GM12878 (cell line): ENCODE data around the gene PDK1. TPM values are rescaled to one million over a fixed set of nuclear protein-coding genes. Genes with fewer than 3 reads are reported as not detected.
"Not testable (repeated sequence)": the region's sequence is repeated elsewhere in the genome, so short reads cannot be mapped to it uniquely, and the experiment has no call there.

Experiments used
- ATAC-seq: fragments of 200-7000 bp; cut with Tn5 transposase; 3 replicates; pipeline ENCODE4 v1.9.1; 2020; ENCODE audit warnings: mild to moderate bottlenecking, moderate library complexity
- BruUV-seq: library from RNA; stranded (reverse); fragments of 400-500 nt; replicated peaks from 2 replicates; lab custom pipeline; 2021; lab: Mats Ljungman, UMichigan
- CTCF ChIA-PET: fragments of 300-600 bp; sonication (Branson Sonifier 250); formaldehyde crosslinking; extraction: SDS; loops from one replicate; lab custom pipeline; 2021; ENCODE audit warnings: inconsistent platforms; lab: Yijun Ruan, JAX
- POLR2A ChIA-PET: fragments of 350-600 bp; formaldehyde crosslinking; extraction: SDS; loops from one replicate; lab custom pipeline; 2021; ENCODE audit warnings: inconsistent platforms; lab: Charles Lee
- RAD21 ChIA-PET: fragments of 300-600 bp; sonication (Branson Sonifier 250); formaldehyde crosslinking; loops from one replicate; lab custom pipeline; 2023; ENCODE audit warnings: antibody characterized with exemption; ENCODE audit not compliant: unreplicated experiment; lab: Charles Lee
- SMC1A ChIA-PET: fragments of 300-600 bp; sonication (Branson Sonifier 250); formaldehyde crosslinking; loops from one replicate; lab custom pipeline; 2023; ENCODE audit not compliant: unreplicated experiment, uncharacterized antibody; lab: Charles Lee
- DNase-seq: peaks from one replicate; pipeline ENCODE4 v3.0.0-alpha.2; 2011; ENCODE audit warnings: low read depth, low spot score
- FAIRE-seq: peaks from 3 replicates; lab custom pipeline; 2011; peaks lifted over from hg19 to GRCh38; lab: Jason Lieb, UNC
- H2AFZ ChIP-seq: 2 replicates; pipeline ENCODE4 v1.6.0; 2011; ENCODE audit warnings: low read depth, low read length, control low read depth; ENCODE audit not compliant: control insufficient read depth
- H3K27ac ChIP-seq: 2 replicates; pipeline ENCODE4 v1.5.1; 2011; ENCODE audit warnings: control low read depth; ENCODE audit not compliant: control insufficient read depth, insufficient read depth
- H3K27me3 ChIP-seq, 2 experiments: replicated peaks in 1 of 2; 2 replicates each; pipeline versions ENCODE4 v1.6.0 to v1.6.1; 2011; ENCODE audit warnings: low read length in 1 of 2; ENCODE audit not compliant: control insufficient read depth in 2 of 2, insufficient read depth in 2 of 2
- H3K36me3 ChIP-seq, 2 experiments: 2 replicates each; pipeline ENCODE4 v1.5.1; 2011; ENCODE audit warnings: low read length in 1 of 2; ENCODE audit not compliant: control insufficient read depth in 2 of 2, insufficient read depth in 2 of 2
- H3K4me1 ChIP-seq: 2 replicates; pipeline ENCODE4 v1.6.1; 2011; ENCODE audit warnings: mild to moderate bottlenecking, low read length, moderate library complexity, mixed read lengths; ENCODE audit not compliant: control insufficient read depth, insufficient read depth
- H3K4me2 ChIP-seq: 2 replicates; pipeline ENCODE4 v1.6.0; 2011; ENCODE audit warnings: control low read depth; ENCODE audit not compliant: control insufficient read depth, insufficient read depth
- H3K4me3 ChIP-seq: fragments of 200-600 bp; sonication (generic); 2 replicates; pipeline ENCODE4 v1.5.1; 2016
- H3K79me2 ChIP-seq: 2 replicates; pipeline ENCODE4 v1.6.0; 2011; ENCODE audit warnings: low read length; ENCODE audit not compliant: control insufficient read depth, insufficient read depth
- H3K9ac ChIP-seq: 2 replicates; pipeline ENCODE4 v1.8.0; 2011; ENCODE audit warnings: low read length, control low read depth, mixed read lengths; ENCODE audit not compliant: control insufficient read depth, insufficient read depth
- H3K9me3 ChIP-seq: replicated peaks from 3 replicates; pipeline ENCODE4 v1.5.1; 2011; ENCODE audit warnings: mild to moderate bottlenecking, low read length; ENCODE audit not compliant: control insufficient read depth, insufficient read depth
- H4K20me1 ChIP-seq: 2 replicates; pipeline ENCODE4 v1.6.0; 2011; ENCODE audit not compliant: control insufficient read depth, insufficient read depth
- WGBS: methylation state at CpG from one replicate; pipeline ENCODE4 v1.1.6; 2016; ENCODE audit warnings: low lambda C conversion rate; ENCODE audit not compliant: insufficient replicate concordance, insufficient coverage; ENCODE audit errors: missing lambda C conversion rate; 5-methylcytosine and 5-hydroxymethylcytosine counted together
- in situ Hi-C: fragments of 300-500 bp; cut with MboI; formaldehyde crosslinking; loops from 9 replicates; pipeline ENCODE4 v1.14.3; 2018; ENCODE audit warnings: mixed read lengths
- intact Hi-C: fragments of 100-400 bp; cut with micrococcal nuclease; formaldehyde crosslinking; loops from one replicate; pipeline ENCODE4 v1.14.2; 2022; ENCODE audit not compliant: unreplicated experiment
- polyA plus RNA-seq, 11 experiments: library from polyadenylated mRNA; depleted of rRNA in 4 of 11; unstranded in 6 of 11; stranded (reverse) in 5 of 11; fragments of >200 nt; fragmentation: Nextera tagmentation in 4 of 11; fragmentation: Illumina TruSeq in 1 of 11; extraction: Ambion mirVana in 4 of 11; extraction: Trizol in 1 of 11; gene quantifications; 1 replicate in 1 of 11; 2 replicates in 10 of 11; pipeline versions ENCODE4 v1.2.1 to v1.2.3, GENCODE V29; 2011 to 2016; ENCODE audit warnings: inconsistent platforms in 2 of 11, missing spikeins in 2 of 11, low read depth in 1 of 11
- total RNA-seq, 4 experiments: library from RNA; depleted of rRNA in 3 of 4; stranded (reverse); fragments of >200 nt in 3 of 4; fragmentation: Illumina TruSeq in 1 of 4; extraction: Trizol in 1 of 4; gene quantifications; 2 replicates each; pipeline versions ENCODE4 v1.2.1 to v1.2.3, GENCODE V29; 2013 to 2021
- TF ChIP-seq, protein P1 (sequence below): fragments of 450-650 bp; IDR thresholded peaks from 2 replicates; pipeline ENCODE4 v1.6.1; 2017; ENCODE audit warnings: mild to moderate bottlenecking, low read depth, inconsistent platforms; ENCODE audit not compliant: poor library complexity, severe bottlenecking
- TF ChIP-seq, protein P2 (sequence below): fragments of 450-650 bp; IDR thresholded peaks from 2 replicates; pipeline ENCODE4 v1.6.1; 2016; ENCODE audit warnings: mild to moderate bottlenecking
- TF ChIP-seq, protein P3 (sequence below): IDR thresholded peaks from 2 replicates; pipeline ENCODE4 v1.6.1; 2011; ENCODE audit warnings: borderline replicate concordance, low read depth, mild to moderate bottlenecking, moderate library complexity, mixed read lengths, low read length; ENCODE audit not compliant: insufficient read depth; ENCODE audit errors: extremely low read length

PDK1 gene
- total and polyA plus RNA-seq, 10 of the 15 experiments (the other 5 are each of a cell fraction or from before 2014, with no cell fraction given): 5.3 to 128 (median 17.1) TPM

DNA sequence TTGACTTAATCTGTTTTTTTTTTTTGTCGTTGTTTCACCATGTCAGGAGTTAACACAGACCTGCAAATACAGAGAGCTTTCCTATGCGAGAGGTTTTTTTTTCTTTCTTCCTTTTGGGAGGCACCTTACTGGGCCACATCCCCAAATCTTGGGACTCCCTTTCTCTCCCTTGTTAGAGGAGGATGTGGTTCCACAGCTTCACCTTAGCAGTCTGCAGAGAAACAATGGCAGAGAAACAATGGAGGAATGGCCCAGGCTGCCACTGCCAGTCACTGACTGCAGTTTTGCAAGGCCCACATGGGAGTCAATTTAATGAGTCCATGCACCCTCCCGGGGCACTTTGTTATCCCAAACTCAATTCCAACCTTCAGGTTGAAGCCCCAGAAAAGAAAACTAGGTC lies 20.8 kb upstream of the PDK1 start (continued):
- TF ChIP-seq, protein P1, sequence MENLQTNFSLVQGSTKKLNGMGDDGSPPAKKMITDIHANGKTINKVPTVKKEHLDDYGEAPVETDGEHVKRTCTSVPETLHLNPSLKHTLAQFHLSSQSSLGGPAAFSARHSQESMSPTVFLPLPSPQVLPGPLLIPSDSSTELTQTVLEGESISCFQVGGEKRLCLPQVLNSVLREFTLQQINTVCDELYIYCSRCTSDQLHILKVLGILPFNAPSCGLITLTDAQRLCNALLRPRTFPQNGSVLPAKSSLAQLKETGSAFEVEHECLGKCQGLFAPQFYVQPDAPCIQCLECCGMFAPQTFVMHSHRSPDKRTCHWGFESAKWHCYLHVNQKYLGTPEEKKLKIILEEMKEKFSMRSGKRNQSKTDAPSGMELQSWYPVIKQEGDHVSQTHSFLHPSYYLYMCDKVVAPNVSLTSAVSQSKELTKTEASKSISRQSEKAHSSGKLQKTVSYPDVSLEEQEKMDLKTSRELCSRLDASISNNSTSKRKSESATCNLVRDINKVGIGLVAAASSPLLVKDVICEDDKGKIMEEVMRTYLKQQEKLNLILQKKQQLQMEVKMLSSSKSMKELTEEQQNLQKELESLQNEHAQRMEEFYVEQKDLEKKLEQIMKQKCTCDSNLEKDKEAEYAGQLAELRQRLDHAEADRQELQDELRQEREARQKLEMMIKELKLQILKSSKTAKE: no peak
- TF ChIP-seq, protein P2, sequence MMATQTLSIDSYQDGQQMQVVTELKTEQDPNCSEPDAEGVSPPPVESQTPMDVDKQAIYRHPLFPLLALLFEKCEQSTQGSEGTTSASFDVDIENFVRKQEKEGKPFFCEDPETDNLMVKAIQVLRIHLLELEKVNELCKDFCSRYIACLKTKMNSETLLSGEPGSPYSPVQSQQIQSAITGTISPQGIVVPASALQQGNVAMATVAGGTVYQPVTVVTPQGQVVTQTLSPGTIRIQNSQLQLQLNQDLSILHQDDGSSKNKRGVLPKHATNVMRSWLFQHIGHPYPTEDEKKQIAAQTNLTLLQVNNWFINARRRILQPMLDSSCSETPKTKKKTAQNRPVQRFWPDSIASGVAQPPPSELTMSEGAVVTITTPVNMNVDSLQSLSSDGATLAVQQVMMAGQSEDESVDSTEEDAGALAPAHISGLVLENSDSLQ: no peak
- TF ChIP-seq, protein P3, sequence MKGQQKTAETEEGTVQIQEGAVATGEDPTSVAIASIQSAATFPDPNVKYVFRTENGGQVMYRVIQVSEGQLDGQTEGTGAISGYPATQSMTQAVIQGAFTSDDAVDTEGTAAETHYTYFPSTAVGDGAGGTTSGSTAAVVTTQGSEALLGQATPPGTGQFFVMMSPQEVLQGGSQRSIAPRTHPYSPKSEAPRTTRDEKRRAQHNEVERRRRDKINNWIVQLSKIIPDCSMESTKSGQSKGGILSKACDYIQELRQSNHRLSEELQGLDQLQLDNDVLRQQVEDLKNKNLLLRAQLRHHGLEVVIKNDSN: no peak

DNA sequence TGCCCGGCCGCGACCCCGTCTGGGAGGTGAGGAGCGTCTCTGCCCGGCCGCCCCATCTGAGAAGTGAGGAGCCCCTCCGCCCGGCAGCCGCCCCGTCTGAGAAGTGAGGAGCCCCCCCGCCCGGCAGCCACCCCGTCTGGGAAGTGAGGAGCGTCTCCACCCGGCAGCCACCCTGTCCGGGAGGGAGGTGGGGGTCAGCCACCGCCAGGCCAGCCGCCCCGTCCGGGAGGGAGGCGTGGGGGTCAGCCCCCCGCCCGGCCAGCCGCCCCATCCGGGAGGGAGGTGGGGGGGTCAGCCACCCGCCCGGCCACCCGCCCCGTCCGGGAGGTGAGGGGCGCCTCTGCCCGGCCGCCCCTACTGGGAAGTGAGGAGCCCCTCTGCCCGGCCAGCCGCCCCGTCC lies 18.0 kb upstream of the PDK1 start:
- SMC1A ChIA-PET, FAIRE-seq, CTCF ChIA-PET, H2AFZ ChIP-seq, H4K20me1 ChIP-seq, DNase-seq, H3K4me3 ChIP-seq, in situ Hi-C loops, H3K4me2 ChIP-seq, POLR2A ChIA-PET, H3K9ac ChIP-seq, BruUV-seq, H3K4me1 ChIP-seq, H3K27ac ChIP-seq, ATAC-seq, RAD21 ChIA-PET, intact Hi-C loops, H3K79me2 ChIP-seq, H3K27me3 ChIP-seq, H3K36me3 ChIP-seq: not testable (repeated sequence)
- WGBS: 80% methylated on average over 3 of the region's 37 CpGs
- H3K9me3 ChIP-seq: peaks cover 32% of the 10 kb centered on the region; the same call in 2 of the 3 replicates
